ENCODE measurements around the gene ZNHIT2.
A peak's percentile ranks its signal among the peaks of the same experiment; 100 is the strongest.

The ZNHIT2 gene

GRCh38 chr11:65077451-65077850, 40.0 kb downstream of the ZNHIT2 start:
- H3K27ac ChIP-seq, result peak overlapping the region; percentile 41
- TF ChIP-seq, protein P1, sequence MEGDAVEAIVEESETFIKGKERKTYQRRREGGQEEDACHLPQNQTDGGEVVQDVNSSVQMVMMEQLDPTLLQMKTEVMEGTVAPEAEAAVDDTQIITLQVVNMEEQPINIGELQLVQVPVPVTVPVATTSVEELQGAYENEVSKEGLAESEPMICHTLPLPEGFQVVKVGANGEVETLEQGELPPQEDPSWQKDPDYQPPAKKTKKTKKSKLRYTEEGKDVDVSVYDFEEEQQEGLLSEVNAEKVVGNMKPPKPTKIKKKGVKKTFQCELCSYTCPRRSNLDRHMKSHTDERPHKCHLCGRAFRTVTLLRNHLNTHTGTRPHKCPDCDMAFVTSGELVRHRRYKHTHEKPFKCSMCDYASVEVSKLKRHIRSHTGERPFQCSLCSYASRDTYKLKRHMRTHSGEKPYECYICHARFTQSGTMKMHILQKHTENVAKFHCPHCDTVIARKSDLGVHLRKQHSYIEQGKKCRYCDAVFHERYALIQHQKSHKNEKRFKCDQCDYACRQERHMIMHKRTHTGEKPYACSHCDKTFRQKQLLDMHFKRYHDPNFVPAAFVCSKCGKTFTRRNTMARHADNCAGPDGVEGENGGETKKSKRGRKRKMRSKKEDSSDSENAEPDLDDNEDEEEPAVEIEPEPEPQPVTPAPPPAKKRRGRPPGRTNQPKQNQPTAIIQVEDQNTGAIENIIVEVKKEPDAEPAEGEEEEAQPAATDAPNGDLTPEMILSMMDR (conservative IDR thresholded peaks at IDR 0.05), result no peak

- H3K27ac ChIP-seq, result no peak overlapping the region
- TF ChIP-seq, protein P1 (conservative IDR thresholded peaks at IDR 0.05), result no peak
Observed at GRCh38 chr11:65072631-65072966, 44.9 kb downstream of the ZNHIT2 start.

DNA sequence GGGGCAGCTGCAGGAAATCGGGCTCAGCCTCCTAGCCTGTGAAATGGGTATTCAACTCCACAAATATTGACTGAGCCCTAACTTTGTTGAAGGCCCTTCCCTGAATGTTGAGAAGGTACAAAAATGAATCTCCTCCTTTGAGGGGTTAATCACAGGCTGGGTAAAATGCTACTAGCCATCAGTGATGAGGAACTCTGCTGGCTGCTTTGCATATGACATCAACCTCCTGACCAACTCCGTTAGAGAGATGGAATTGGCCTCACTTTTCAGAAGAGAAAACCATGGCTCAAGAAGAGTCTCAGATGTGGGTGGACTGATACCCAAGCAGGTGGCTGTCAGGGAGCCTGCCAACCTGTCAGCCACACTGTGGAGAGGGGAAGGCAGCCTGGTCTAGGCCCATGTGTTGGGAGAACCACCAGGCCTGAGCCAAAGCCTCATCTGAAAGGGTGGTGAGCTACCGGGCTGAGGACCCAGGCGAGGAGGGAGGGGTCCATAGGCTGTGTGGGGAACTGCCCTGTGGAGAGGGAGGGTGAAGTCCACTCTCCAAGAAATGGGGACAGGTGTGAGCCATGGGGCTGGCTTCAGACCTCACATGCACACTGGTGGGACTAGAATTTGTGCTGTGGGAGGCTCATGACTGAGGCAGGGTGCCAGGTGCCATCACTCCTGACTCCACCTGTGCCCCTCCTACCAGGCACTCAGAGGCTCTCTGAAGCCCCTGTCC, 45.4 kb downstream of the ZNHIT2 start:
- TF ChIP-seq, protein P1 (conservative IDR thresholded peaks at IDR 0.05), result no peak
- H3K27ac ChIP-seq, result no peak overlapping the region

- no peak overlapping the region for H3K27ac ChIP-seq
- TF ChIP-seq, protein P1 (conservative IDR thresholded peaks at IDR 0.05), result no peak
Observed at GRCh38 chr11:65069217-65069616, 48.3 kb downstream of the ZNHIT2 start.

- no peak overlapping the region for H3K27ac ChIP-seq
Observed at GRCh38 chr11:65067446-65067845, 50.1 kb downstream of the ZNHIT2 start.

GRCh38 chr11:65066805-65067291, 50.7 kb downstream of the ZNHIT2 start:
- TF ChIP-seq, protein P1 (conservative IDR thresholded peaks at IDR 0.05), result no peak
- H3K27ac ChIP-seq, result no peak overlapping the region

More at GRCh38 chr11:65067446-65067845, 50.1 kb downstream of the ZNHIT2 start:
- TF ChIP-seq, protein P1 (conservative IDR thresholded peaks at IDR 0.05), result no peak
